Measurements from ENCODE around the gene BCAS1.

- TF ChIP-seq CTCF (IDR thresholded peaks at IDR 0.05) = no peak
- TF ChIP-seq POLR2A (IDR thresholded peaks at IDR 0.05) = no peak
Measured at GRCh38 chr20:54094268-54094580, 23.8 kb upstream of the BCAS1 start.
